ENCODE data around the gene CEACAM19. TPM values are rescaled to one million over a fixed set of nuclear protein-coding genes. Genes with fewer than 3 reads are reported as not detected.

The CEACAM19 gene
- total RNA-seq, 4 donors from 2014 or later = 5.7 to 11.7 (median 8.4) TPM

- H3K4me1 ChIP-seq = no peaks in the 10 kb centered on the region
- WGBS = 88% methylated on average over 5 of the region's 5 CpGs
- no peak for TF ChIP-seq POLR2A (IDR thresholded peaks at IDR 0.05)
- no peak for DNase-seq (ENCODE audit: low spot score in 2 of 2)
- no peaks in the 10 kb centered on the region for H3K9me3 ChIP-seq
- H3K27ac ChIP-seq = no peak overlapping the region
- peaks cover 5% of the 10 kb centered on the region for H3K27me3 ChIP-seq
- no peaks in the 10 kb centered on the region for H3K36me3 ChIP-seq
- no peak overlapping the region for H3K4me3 ChIP-seq
These were observed 29.3 kb downstream of the CEACAM19 start for GRCh38 chr19:44700547-44700946.

GRCh38 chr19:44701228-44701627 lies 29.9 kb downstream of the CEACAM19 start:
- TF ChIP-seq CTCF (IDR thresholded peaks at IDR 0.05) = no peak
- TF ChIP-seq POLR2AphosphoS5 (IDR thresholded peaks at IDR 0.05) = no peak
- no peak for TF ChIP-seq POLR2A (IDR thresholded peaks at IDR 0.05)
- no peak for TF ChIP-seq EP300 (IDR thresholded peaks at IDR 0.05)
- DNase-seq (ENCODE audit: low spot score in 2 of 2) = no peak
- Histone ChIP-seq H3K27ac (no peak overlapping the region), H3K4me1 (no peaks in the 10 kb centered on the region), H3K9me3 (no peaks in the 10 kb centered on the region), H3K27me3 (peaks cover 5% of the 10 kb centered on the region), H3K36me3 (no peaks in the 10 kb centered on the region), H3K4me3 (no peak overlapping the region)
- WGBS = 82% methylated on average over 13 of the region's 15 CpGs

GRCh38 chr19:44702551-44703176 lies 31.4 kb downstream of the CEACAM19 start:
- Histone ChIP-seq H3K27ac (no peak overlapping the region), H3K9me3 (no peaks in the 10 kb centered on the region), H3K4me1 (no peaks in the 10 kb centered on the region), H3K4me3 (no peak overlapping the region), H3K27me3 (peaks cover under 1% of the 10 kb centered on the region), H3K36me3 (no peaks in the 10 kb centered on the region)
- WGBS = 79% methylated on average over 10 of the region's 17 CpGs
- no peak for DNase-seq (ENCODE audit: low spot score in 2 of 2)
- TF ChIP-seq CTCF (IDR thresholded peaks at IDR 0.05) (no peak), POLR2A (IDR thresholded peaks at IDR 0.05) (no peak), EP300 (IDR thresholded peaks at IDR 0.05) (no peak), POLR2AphosphoS5 (IDR thresholded peaks at IDR 0.05) (no peak)

- H3K36me3 ChIP-seq = no peaks in the 10 kb centered on the region
- no peak for DNase-seq (ENCODE audit: low spot score in 2 of 2)
- H3K4me3 ChIP-seq = no peak overlapping the region
- no peaks in the 10 kb centered on the region for H3K4me1 ChIP-seq
- WGBS = 82% methylated on average over 12 of the region's 28 CpGs
- no peaks in the 10 kb centered on the region for H3K27me3 ChIP-seq
- no peaks in the 10 kb centered on the region for H3K9me3 ChIP-seq
- H3K27ac ChIP-seq = no peak overlapping the region
- TF ChIP-seq POLR2A (IDR thresholded peaks at IDR 0.05) (no peak), CTCF (IDR thresholded peaks at IDR 0.05) (no peak), EP300 (IDR thresholded peaks at IDR 0.05) (no peak), POLR2AphosphoS5 (IDR thresholded peaks at IDR 0.05) (no peak)
These were observed 32.2 kb downstream of the CEACAM19 start for GRCh38 chr19:44703336-44704078.

- no peaks in the 10 kb centered on the region for H3K4me1 ChIP-seq
- H3K27me3 ChIP-seq = no peaks in the 10 kb centered on the region
- H3K4me3 ChIP-seq = no peak overlapping the region
- DNase-seq (ENCODE audit: low spot score in 2 of 2) = no peak
- no peaks in the 10 kb centered on the region for H3K36me3 ChIP-seq
- no peak overlapping the region for H3K27ac ChIP-seq
- WGBS = 100% methylated on average over 1 of the region's 1 CpG
- H3K9me3 ChIP-seq = no peaks in the 10 kb centered on the region
- TF ChIP-seq POLR2AphosphoS5 (IDR thresholded peaks at IDR 0.05) (no peak), POLR2A (IDR thresholded peaks at IDR 0.05) (no peak), EP300 (IDR thresholded peaks at IDR 0.05) (no peak), CTCF (IDR thresholded peaks at IDR 0.05) (no peak)
These were observed 33.7 kb downstream of the CEACAM19 start for GRCh38 chr19:44704982-44705381.

Data from suprapubic skin (tissue), 4 donors.